ENCODE data around the gene DOK4. TPM values are rescaled to one million over a fixed set of nuclear protein-coding genes. Genes with fewer than 3 reads are reported as not detected.

Gene DOK4
- total and polyA plus RNA-seq, 2 of the 8 experiments (the other 6 are each of a cell fraction or from before 2014, with no cell fraction given), result 24.0 to 28.9 TPM

DNA sequence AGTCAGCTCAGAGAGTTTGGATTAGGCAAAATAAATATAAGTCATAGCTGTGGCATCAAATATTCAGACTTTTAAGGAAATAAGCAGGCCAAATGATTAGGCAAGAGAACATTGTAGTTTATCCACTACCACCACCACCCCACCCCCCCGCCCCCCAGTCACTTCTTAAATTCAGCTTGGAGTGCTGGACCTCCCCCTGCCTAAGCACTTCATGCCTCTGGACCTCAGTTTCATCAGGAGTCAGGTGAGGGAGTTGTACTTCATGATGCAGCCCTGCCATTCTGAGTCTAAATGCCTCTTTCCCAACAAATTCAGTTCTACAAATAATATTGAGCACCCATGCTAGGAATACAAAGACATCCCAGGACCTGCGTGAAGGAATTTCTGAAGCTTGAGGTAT lies 21.8 kb downstream of the DOK4 start:
- H2BK5ac ChIP-seq (ENCODE audit: low read depth, low read length), result no peak overlapping the region
- no peak overlapping the region for H3K4me3 ChIP-seq (ENCODE audit: extremely low read depth in 1 of 4, insufficient read depth in 2 of 4, low read depth in 3 of 4, low read length in 4 of 4)
- H2BK120ac ChIP-seq (replicated peaks; ENCODE audit: low read depth, low read length), result no peak overlapping the region
- WGBS, 2 experiments (ENCODE audit: extremely low coverage in 1 of 2, insufficient coverage in 1 of 2, insufficient read length in 1 of 2, insufficient replicate concordance in 2 of 2, low coverage in 1 of 2, low lambda C conversion rate in 2 of 2, missing lambda C conversion rate in 1 of 2), result 87% methylated on average over 2 of the region's 2 CpGs; no CpG with 5 or more reads in 1 of the 2 experiments
- no peak overlapping the region for H2AFZ ChIP-seq (ENCODE audit: low read length)
- peaks cover 11% of the 10 kb centered on the region for H3K79me1 ChIP-seq (ENCODE audit: low read depth, low read length)
- H3K27me3 ChIP-seq (replicated peaks in 1 of 4; ENCODE audit: control insufficient read depth in 3 of 4, extremely low read depth in 1 of 4, insufficient read depth in 3 of 4, low read length in 3 of 4), result no peaks in the 10 kb centered on the region
- H4K20me1 ChIP-seq (replicated peaks in 1 of 2; ENCODE audit: control insufficient read depth in 1 of 2, insufficient read depth in 2 of 2, low read length in 2 of 2), result peaks cover 0 to 8% of the 10 kb centered on the region in 2 experiments
- no peaks in the 10 kb centered on the region for H3K9me3 ChIP-seq (ENCODE audit: insufficient read depth in 2 of 2, low read depth in 1 of 2, low read length in 1 of 2)
- H2BK15ac ChIP-seq (ENCODE audit: low read length), result no peak overlapping the region
- H3K4me1 ChIP-seq (replicated peaks in 1 of 4; ENCODE audit: control insufficient read depth in 3 of 4, insufficient read depth in 4 of 4, low read length in 3 of 4), result no peaks in the 10 kb centered on the region; a peak in 2 of 7 replicates
- H3K23me2 ChIP-seq (ENCODE audit: low read depth, low read length), result peaks cover 5% of the 10 kb centered on the region
- no peak overlapping the region for H3K23ac ChIP-seq (ENCODE audit: insufficient read length)
- no peak overlapping the region for H2BK12ac ChIP-seq (ENCODE audit: low read depth, low read length)
- H3K36me3 ChIP-seq (ENCODE audit: control insufficient read depth in 2 of 4, insufficient read depth in 4 of 4, low read length in 3 of 4), result peaks cover 11 to 52% (median 40%) of the 10 kb centered on the region in 4 experiments
- no peak for DNase-seq (ENCODE audit: low read depth in 1 of 2, low spot score in 2 of 2)
- H2BK20ac ChIP-seq (ENCODE audit: low read length), result no peak overlapping the region
- H4K5ac ChIP-seq (ENCODE audit: insufficient read length, low read depth, low read length), result no peak overlapping the region
- H3K9ac ChIP-seq (replicated peaks in 1 of 4; ENCODE audit: extremely low read depth in 1 of 4, low read depth in 3 of 4, low read length in 3 of 4), result no peak overlapping the region
- no peak overlapping the region for H3K56ac ChIP-seq (replicated peaks; ENCODE audit: insufficient read length, low read depth, low read length)
- H3K79me2 ChIP-seq (ENCODE audit: control insufficient read depth in 1 of 2, insufficient read depth in 2 of 2, low read length in 2 of 2), result peaks cover 4 to 26% of the 10 kb centered on the region in 2 experiments; a peak in 3 of 4 replicates
- H4K91ac ChIP-seq (replicated peaks; ENCODE audit: insufficient read length, low read length), result no peak overlapping the region
- no peak overlapping the region for H3K14ac ChIP-seq (ENCODE audit: insufficient read length)
- no peak for FAIRE-seq
- no peak overlapping the region for H2AK5ac ChIP-seq (ENCODE audit: low read depth, low read length)
- POLR2A ChIA-PET (ENCODE audit: partially characterized antibody), result interaction anchor here (1.0 to 4.2 kb wide), 3 partner anchors 8 to 17 kb away, joined by 3 to 30 read pairs (median 4); partner anchors contain the start of genes CIAPIN1 and COQ9
- no peak overlapping the region for H3K4me2 ChIP-seq (ENCODE audit: insufficient read depth in 1 of 2, low read depth in 2 of 2, low read length in 2 of 2)
- H3K18ac ChIP-seq (ENCODE audit: extremely low read depth, low read length), result no peak overlapping the region
- CTCF ChIA-PET (ENCODE audit: partially characterized antibody), result interaction anchor here (1.1 to 11.9 kb wide), 8 partner anchors 10 to 64 kb away, joined by 3 to 144 read pairs (median 4); no protein-coding TSS in a partner anchor
- H3K4ac ChIP-seq (replicated peaks; ENCODE audit: insufficient read length, low read depth, low read length), result no peak overlapping the region
- H3K27ac ChIP-seq (ENCODE audit: low read depth, low read length), result no peak overlapping the region
- no peak overlapping the region for H4K8ac ChIP-seq (ENCODE audit: extremely low read depth, insufficient read depth, low read length)
- no peak for TF ChIP-seq SIX5 (IDR thresholded peaks at IDR 0.05; ENCODE audit: low read depth, low read length)
- no peak for TF ChIP-seq RAD21 (IDR thresholded peaks at IDR 0.05 in 1 of 2, conservative IDR thresholded peaks at IDR 0.05 in 1 of 2; ENCODE audit: low read depth in 2 of 2, low read length in 2 of 2)
- TF ChIP-seq HDAC6 (IDR thresholded peaks at IDR 0.05; ENCODE audit: low read depth, low read length), result no peak
- TF ChIP-seq ZNF274 (IDR thresholded peaks at IDR 0.05; ENCODE audit: borderline replicate concordance, extremely low read depth, low read length), result no peak
- TF ChIP-seq, protein P1, sequence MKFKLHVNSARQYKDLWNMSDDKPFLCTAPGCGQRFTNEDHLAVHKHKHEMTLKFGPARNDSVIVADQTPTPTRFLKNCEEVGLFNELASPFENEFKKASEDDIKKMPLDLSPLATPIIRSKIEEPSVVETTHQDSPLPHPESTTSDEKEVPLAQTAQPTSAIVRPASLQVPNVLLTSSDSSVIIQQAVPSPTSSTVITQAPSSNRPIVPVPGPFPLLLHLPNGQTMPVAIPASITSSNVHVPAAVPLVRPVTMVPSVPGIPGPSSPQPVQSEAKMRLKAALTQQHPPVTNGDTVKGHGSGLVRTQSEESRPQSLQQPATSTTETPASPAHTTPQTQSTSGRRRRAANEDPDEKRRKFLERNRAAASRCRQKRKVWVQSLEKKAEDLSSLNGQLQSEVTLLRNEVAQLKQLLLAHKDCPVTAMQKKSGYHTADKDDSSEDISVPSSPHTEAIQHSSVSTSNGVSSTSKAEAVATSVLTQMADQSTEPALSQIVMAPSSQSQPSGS (IDR thresholded peaks at IDR 0.05; ENCODE audit: low read length), result no peak
- TF ChIP-seq CHD2 (IDR thresholded peaks at IDR 0.05; ENCODE audit: low read length), result no peak
- TF ChIP-seq CTBP2 (IDR thresholded peaks at IDR 0.05; ENCODE audit: borderline replicate concordance, insufficient read depth, insufficient read length, low read length), result no peak
- TF ChIP-seq SP1 (IDR thresholded peaks at IDR 0.05; ENCODE audit: low read depth, low read length), result no peak
- no peak for TF ChIP-seq GTF2F1 (IDR thresholded peaks at IDR 0.05; ENCODE audit: borderline replicate concordance, low read depth, low read length)
- TF ChIP-seq JUND (IDR thresholded peaks at IDR 0.05; ENCODE audit: low read length), result no peak
- TF ChIP-seq ASH2L (IDR thresholded peaks at IDR 0.05; ENCODE audit: low read length), result no peak
- TF ChIP-seq RBBP5 (IDR thresholded peaks at IDR 0.05; ENCODE audit: borderline replicate concordance, low read depth, low read length), result no peak

All from H1 (cell line).